GM10266 (cell line): ENCODE measurements around the gene DTD1.

Experiments used
- DNase-seq: peaks from one replicate; pipeline ENCODE4 v3.0.0; 2012; ENCODE audit errors: extremely low spot score
- TF ChIP-seq, protein P1 (sequence below): IDR thresholded peaks from 2 replicates; pipeline ENCODE4 v1.5.1; 2012; ENCODE audit warnings: mild to moderate bottlenecking, low read depth; ENCODE audit not compliant: control insufficient read depth, insufficient read depth; ENCODE audit errors: missing control alignments

The DTD1 gene

DNA sequence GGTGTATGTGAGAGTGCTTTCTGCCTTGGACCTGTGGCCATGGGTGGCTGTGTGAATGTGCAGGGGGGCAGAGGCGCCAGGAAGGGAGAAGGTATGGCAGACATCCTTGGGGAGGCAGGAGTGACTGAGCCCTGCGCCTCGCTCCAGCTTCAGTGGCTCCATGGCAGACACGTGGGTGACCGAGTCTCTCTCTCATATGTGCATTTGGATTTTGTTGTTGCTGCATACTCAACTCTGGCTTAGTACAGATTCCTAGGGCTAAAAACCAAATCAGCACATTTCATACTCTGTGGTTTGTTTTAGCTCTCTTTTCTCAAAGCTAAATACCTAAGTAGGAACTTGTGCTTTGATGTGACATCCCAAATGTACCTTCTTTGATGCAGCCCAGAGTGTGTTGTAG lies 97.6 kb downstream of the DTD1 start:
- no peak for DNase-seq
- TF ChIP-seq, protein P1, sequence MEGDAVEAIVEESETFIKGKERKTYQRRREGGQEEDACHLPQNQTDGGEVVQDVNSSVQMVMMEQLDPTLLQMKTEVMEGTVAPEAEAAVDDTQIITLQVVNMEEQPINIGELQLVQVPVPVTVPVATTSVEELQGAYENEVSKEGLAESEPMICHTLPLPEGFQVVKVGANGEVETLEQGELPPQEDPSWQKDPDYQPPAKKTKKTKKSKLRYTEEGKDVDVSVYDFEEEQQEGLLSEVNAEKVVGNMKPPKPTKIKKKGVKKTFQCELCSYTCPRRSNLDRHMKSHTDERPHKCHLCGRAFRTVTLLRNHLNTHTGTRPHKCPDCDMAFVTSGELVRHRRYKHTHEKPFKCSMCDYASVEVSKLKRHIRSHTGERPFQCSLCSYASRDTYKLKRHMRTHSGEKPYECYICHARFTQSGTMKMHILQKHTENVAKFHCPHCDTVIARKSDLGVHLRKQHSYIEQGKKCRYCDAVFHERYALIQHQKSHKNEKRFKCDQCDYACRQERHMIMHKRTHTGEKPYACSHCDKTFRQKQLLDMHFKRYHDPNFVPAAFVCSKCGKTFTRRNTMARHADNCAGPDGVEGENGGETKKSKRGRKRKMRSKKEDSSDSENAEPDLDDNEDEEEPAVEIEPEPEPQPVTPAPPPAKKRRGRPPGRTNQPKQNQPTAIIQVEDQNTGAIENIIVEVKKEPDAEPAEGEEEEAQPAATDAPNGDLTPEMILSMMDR: no peak

DNA sequence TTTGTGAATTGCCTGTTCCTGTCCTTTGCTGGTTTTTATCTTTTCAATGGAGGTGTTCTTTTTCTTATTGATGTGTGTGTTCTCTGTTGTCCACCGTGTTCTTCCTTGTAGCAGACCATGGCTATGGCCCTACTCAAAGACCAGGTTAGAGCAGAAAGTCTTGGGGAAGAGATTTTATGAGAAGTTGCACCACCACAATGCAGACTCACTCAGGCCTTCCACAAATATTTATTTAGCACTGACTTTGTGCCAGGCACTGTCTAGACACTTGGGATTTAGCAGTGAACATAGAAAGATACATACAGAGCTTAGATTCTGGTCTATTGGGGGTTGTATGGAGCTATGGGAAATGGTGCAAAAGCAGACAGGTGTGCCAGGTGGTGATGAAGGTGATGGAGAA lies 98.8 kb downstream of the DTD1 start:
- no peak for DNase-seq
- TF ChIP-seq, protein P1: no peak

DNA sequence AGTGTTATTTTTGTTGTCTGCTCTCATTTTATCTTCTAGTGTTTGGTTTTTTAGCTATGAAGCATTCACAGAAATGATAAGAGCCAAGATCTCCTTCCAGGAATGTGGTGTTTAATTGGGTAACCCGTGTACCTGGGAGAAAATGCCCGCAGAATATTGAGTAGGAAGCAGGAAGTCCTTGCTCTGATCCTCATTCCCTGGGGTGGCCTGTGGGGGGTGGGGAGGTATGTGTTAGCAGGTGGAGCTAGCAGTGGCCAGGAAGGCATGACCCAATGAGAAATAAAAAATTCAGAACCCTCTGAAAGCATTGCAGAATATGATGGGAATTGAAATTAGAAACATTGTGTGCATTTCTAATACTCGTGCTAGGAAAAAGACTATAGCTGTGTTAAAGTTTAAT lies 100.8 kb downstream of the DTD1 start:
- TF ChIP-seq, protein P1: no peak
- no peak for DNase-seq

DNA sequence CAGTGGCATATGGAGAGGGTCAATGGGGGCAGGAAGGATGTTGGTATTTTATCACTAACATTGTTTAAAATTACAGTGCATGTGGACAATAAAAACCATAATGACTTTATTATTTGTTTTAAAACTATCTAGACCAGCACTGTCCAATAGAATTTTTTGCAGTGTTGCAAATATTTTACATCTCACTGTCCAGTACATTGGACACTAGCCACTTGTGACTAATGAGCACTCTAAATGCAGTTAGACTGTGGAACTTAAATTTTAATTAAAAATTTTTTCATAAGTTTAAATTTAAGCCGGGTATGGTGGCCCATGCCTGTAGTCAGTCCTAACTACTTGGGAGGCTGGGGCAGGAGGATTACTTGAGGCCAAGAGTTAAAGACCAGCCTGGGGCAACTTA lies 101.7 kb downstream of the DTD1 start:
- no peak for DNase-seq
- TF ChIP-seq, protein P1: no peak

DNA sequence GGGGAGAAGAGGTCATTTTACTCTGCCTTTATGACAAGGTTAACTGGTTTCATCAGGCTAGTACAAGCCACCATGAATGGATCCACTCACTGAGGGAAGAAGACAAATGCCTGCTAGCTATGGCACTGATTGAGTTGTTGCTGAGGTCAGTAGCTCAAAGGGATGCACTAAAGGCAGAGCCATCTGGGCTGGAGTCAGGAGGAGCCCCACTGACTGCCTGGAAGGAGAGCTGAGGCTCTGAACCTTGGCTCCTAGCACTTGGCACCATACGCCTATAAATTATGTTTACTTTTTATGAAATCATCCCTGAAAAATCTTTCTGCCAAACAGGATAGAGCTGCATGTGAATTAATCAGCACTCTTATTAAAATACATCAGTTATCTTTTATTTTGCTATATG lies 104.6 kb downstream of the DTD1 start:
- TF ChIP-seq, protein P1: no peak
- DNase-seq: no peak

DNA sequence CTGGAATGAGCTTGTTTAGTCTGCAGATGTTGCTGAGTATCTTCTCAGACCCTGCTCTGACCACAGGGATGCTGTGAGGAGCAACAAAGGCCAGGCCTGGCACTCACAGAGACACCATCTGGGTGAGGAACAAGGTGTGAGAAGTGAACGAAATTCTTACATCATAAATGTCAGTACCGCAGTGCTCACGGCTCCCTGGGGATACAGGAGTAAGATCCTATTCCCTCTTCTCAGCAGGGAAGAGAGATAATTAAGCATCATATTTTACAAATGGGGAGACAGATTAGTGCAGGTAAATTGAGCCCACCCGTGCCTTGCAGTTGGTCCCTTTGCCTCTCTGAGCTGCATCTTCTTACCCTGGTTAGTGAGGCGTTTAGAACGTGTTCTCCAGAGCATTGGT lies 106.2 kb downstream of the DTD1 start:
- DNase-seq: no peak
- TF ChIP-seq, protein P1: no peak

DNA sequence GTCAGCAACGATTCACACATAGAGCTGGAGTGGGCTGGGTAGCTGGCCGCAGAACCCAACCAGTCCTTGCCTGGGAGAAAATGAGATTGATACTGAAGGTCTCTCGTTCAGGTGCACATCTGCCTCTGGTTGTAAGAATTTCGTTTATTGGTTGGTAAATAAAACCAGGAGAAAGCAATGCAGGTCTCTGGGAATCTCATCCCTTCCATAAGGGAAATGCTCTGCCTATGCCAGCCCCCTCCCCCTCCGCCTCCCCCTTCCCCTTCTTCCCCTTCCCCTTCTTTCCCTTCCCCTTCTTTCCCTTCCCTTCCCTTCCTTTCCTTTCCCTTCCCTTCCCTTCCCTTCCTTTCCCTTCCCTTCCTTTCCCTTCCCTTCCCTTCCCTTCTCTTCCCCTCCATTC lies 107.3 kb downstream of the DTD1 start:
- TF ChIP-seq, protein P1: no peak
- DNase-seq: no peak
